GM12878 (cell line): ENCODE measurements around the gene KBTBD3. TPM values are rescaled to one million over a fixed set of nuclear protein-coding genes. Genes with fewer than 3 reads are reported as not detected.

ENCODE experiments used
- ATAC-seq: fragments of 200-7000 bp; cut with Tn5 transposase; 3 replicates; pipeline ENCODE4 v1.9.1; 2020; ENCODE audit warnings: mild to moderate bottlenecking, moderate library complexity
- BruUV-seq: library from RNA; stranded (reverse); fragments of 400-500 nt; replicated peaks from 2 replicates; lab custom pipeline; 2021; lab: Mats Ljungman, UMichigan
- CTCF ChIA-PET: fragments of 300-600 bp; sonication (Branson Sonifier 250); formaldehyde crosslinking; extraction: SDS; loops from one replicate; lab custom pipeline; 2021; ENCODE audit warnings: inconsistent platforms; lab: Yijun Ruan, JAX
- POLR2A ChIA-PET: fragments of 350-600 bp; formaldehyde crosslinking; extraction: SDS; loops from one replicate; lab custom pipeline; 2021; ENCODE audit warnings: inconsistent platforms; lab: Charles Lee
- RAD21 ChIA-PET: fragments of 300-600 bp; sonication (Branson Sonifier 250); formaldehyde crosslinking; loops from one replicate; lab custom pipeline; 2023; ENCODE audit warnings: antibody characterized with exemption; ENCODE audit not compliant: unreplicated experiment; lab: Charles Lee
- SMC1A ChIA-PET: fragments of 300-600 bp; sonication (Branson Sonifier 250); formaldehyde crosslinking; loops from one replicate; lab custom pipeline; 2023; ENCODE audit not compliant: unreplicated experiment, uncharacterized antibody; lab: Charles Lee
- DNase-seq: peaks from one replicate; pipeline ENCODE4 v3.0.0-alpha.2; 2011; ENCODE audit warnings: low read depth, low spot score
- FAIRE-seq: peaks from 3 replicates; lab custom pipeline; 2011; peaks lifted over from hg19 to GRCh38; lab: Jason Lieb, UNC
- H2AFZ ChIP-seq: 2 replicates; pipeline ENCODE4 v1.6.0; 2011; ENCODE audit warnings: low read depth, low read length, control low read depth; ENCODE audit not compliant: control insufficient read depth
- H3K27ac ChIP-seq: 2 replicates; pipeline ENCODE4 v1.5.1; 2011; ENCODE audit warnings: control low read depth; ENCODE audit not compliant: control insufficient read depth, insufficient read depth
- H3K27me3 ChIP-seq, 2 experiments: replicated peaks in 1 of 2; 2 replicates each; pipeline versions ENCODE4 v1.6.0 to v1.6.1; 2011; ENCODE audit warnings: low read length in 1 of 2; ENCODE audit not compliant: control insufficient read depth in 2 of 2, insufficient read depth in 2 of 2
- H3K36me3 ChIP-seq, 2 experiments: 2 replicates each; pipeline ENCODE4 v1.5.1; 2011; ENCODE audit warnings: low read length in 1 of 2; ENCODE audit not compliant: control insufficient read depth in 2 of 2, insufficient read depth in 2 of 2
- H3K4me1 ChIP-seq: 2 replicates; pipeline ENCODE4 v1.6.1; 2011; ENCODE audit warnings: mild to moderate bottlenecking, low read length, moderate library complexity, mixed read lengths; ENCODE audit not compliant: control insufficient read depth, insufficient read depth
- H3K4me2 ChIP-seq: 2 replicates; pipeline ENCODE4 v1.6.0; 2011; ENCODE audit warnings: control low read depth; ENCODE audit not compliant: control insufficient read depth, insufficient read depth
- H3K4me3 ChIP-seq: fragments of 200-600 bp; sonication (generic); 2 replicates; pipeline ENCODE4 v1.5.1; 2016
- H3K79me2 ChIP-seq: 2 replicates; pipeline ENCODE4 v1.6.0; 2011; ENCODE audit warnings: low read length; ENCODE audit not compliant: control insufficient read depth, insufficient read depth
- H3K9ac ChIP-seq: 2 replicates; pipeline ENCODE4 v1.8.0; 2011; ENCODE audit warnings: low read length, control low read depth, mixed read lengths; ENCODE audit not compliant: control insufficient read depth, insufficient read depth
- H3K9me3 ChIP-seq: replicated peaks from 3 replicates; pipeline ENCODE4 v1.5.1; 2011; ENCODE audit warnings: mild to moderate bottlenecking, low read length; ENCODE audit not compliant: control insufficient read depth, insufficient read depth
- H4K20me1 ChIP-seq: 2 replicates; pipeline ENCODE4 v1.6.0; 2011; ENCODE audit not compliant: control insufficient read depth, insufficient read depth
- BMI1 ChIP-seq: fragments of 450-650 bp; IDR thresholded peaks from 2 replicates; pipeline ENCODE4 v1.6.1; 2016; ENCODE audit warnings: mild to moderate bottlenecking, moderate library complexity, borderline replicate concordance
- LARP7 ChIP-seq: fragments of 450-650 bp; IDR thresholded peaks from 2 replicates; pipeline ENCODE4 v1.6.1; 2017; ENCODE audit warnings: mild to moderate bottlenecking
- POLR2A ChIP-seq: IDR thresholded peaks from 2 replicates; pipeline ENCODE4 v1.6.1; 2011; ENCODE audit warnings: low read depth, mild to moderate bottlenecking, low read length
- RAD21 ChIP-seq: IDR thresholded peaks from 2 replicates; pipeline ENCODE4 v1.6.1; 2011; ENCODE audit warnings: mild to moderate bottlenecking, low read depth, low read length, moderate library complexity; ENCODE audit not compliant: insufficient read depth
- TBL1XR1 ChIP-seq: IDR thresholded peaks from 2 replicates; pipeline ENCODE4 v1.6.1; 2012; ENCODE audit warnings: low read depth, low read length, improper control_type of control experiment
- WGBS: methylation state at CpG from one replicate; pipeline ENCODE4 v1.1.6; 2016; ENCODE audit warnings: low lambda C conversion rate; ENCODE audit not compliant: insufficient replicate concordance, insufficient coverage; ENCODE audit errors: missing lambda C conversion rate; 5-methylcytosine and 5-hydroxymethylcytosine counted together
- in situ Hi-C: fragments of 300-500 bp; cut with MboI; formaldehyde crosslinking; loops from 9 replicates; pipeline ENCODE4 v1.14.3; 2018; ENCODE audit warnings: mixed read lengths
- intact Hi-C: fragments of 100-400 bp; cut with micrococcal nuclease; formaldehyde crosslinking; loops from one replicate; pipeline ENCODE4 v1.14.2; 2022; ENCODE audit not compliant: unreplicated experiment
- polyA plus RNA-seq, 11 experiments: library from polyadenylated mRNA; depleted of rRNA in 4 of 11; unstranded in 6 of 11; stranded (reverse) in 5 of 11; fragments of >200 nt; fragmentation: Nextera tagmentation in 4 of 11; fragmentation: Illumina TruSeq in 1 of 11; extraction: Ambion mirVana in 4 of 11; extraction: Trizol in 1 of 11; gene quantifications; 1 replicate in 1 of 11; 2 replicates in 10 of 11; pipeline versions ENCODE4 v1.2.1 to v1.2.3, GENCODE V29; 2011 to 2016; ENCODE audit warnings: inconsistent platforms in 2 of 11, missing spikeins in 2 of 11, low read depth in 1 of 11
- total RNA-seq, 4 experiments: library from RNA; depleted of rRNA in 3 of 4; stranded (reverse); fragments of >200 nt in 3 of 4; fragmentation: Illumina TruSeq in 1 of 4; extraction: Trizol in 1 of 4; gene quantifications; 2 replicates each; pipeline versions ENCODE4 v1.2.1 to v1.2.3, GENCODE V29; 2013 to 2021
- TF ChIP-seq, protein P1 (sequence below): fragments of 450-650 bp; IDR thresholded peaks from 2 replicates; pipeline ENCODE4 v1.6.1; 2017; ENCODE audit warnings: mild to moderate bottlenecking, moderate library complexity
- TF ChIP-seq, protein P2 (sequence below): IDR thresholded peaks from 2 replicates; pipeline ENCODE4 v1.6.1; 2012; ENCODE audit warnings: low read depth, low read length, improper control_type of control experiment
- TF ChIP-seq, protein P3 (sequence below): IDR thresholded peaks from 2 replicates; pipeline ENCODE4 v1.6.1; 2012; ENCODE audit warnings: low read depth, low read length, improper control_type of control experiment
- TF ChIP-seq, protein P4 (sequence below): fragments of 450-650 bp; IDR thresholded peaks from 2 replicates; pipeline ENCODE4 v1.6.1; 2017; ENCODE audit warnings: mild to moderate bottlenecking, moderate library complexity
- TF ChIP-seq, protein P5 (sequence below): fragments of 450-650 bp; formaldehyde crosslinking; IDR thresholded peaks from 2 replicates; pipeline ENCODE4 v1.4.0; 2022; ENCODE audit warnings: mild to moderate bottlenecking, moderate library complexity

KBTBD3 gene
- total and polyA plus RNA-seq, 10 of the 15 experiments (the other 5 are each of a cell fraction or from before 2014, with no cell fraction given): 1.9 to 18.1 (median 8.4) TPM

DNA sequence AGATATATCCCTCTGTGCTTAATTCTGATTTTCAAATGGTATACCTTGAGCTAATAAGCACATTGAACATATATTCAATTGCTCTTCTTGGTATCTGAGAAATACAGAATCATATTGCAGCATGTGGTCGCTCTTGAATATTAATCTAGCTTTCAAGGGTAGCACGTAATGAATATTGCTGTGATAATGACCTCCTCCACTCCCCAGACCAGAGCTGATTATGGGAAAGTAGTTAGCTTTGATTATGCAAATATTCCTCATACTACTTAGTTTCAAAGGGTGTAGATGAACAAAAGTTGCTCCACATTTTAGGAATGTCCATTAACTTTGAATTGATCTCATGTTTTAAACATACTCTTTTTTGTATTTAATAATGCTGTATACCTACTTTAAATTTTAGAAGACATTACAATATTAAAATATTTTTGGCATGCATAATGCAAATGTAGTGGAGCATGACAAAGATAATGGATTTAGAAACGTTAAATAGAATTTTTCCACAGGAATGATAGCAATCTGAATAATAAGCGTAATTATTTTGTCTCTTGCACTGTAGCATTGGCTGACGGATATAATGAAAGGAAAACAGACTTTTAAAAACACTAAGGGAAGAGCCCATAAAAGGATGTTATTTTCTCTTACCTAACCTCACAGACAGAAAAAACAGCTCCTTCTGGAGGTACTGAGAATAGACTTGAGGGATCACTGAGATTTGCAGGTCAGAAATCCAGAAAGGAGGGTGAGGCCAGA is 27.2 kb downstream of the KBTBD3 start:
- intact Hi-C loops: no loop called here
- CTCF ChIA-PET: interaction anchor here (0.6 to 0.8 kb wide), 2 partner anchors 9 to 845 kb away, joined by 3 to 4 read pairs; no protein-coding TSS in a partner anchor
- DNase-seq (no peak), FAIRE-seq (no peak), ATAC-seq (no peak)
- Histone ChIP-seq H3K9me3 (no peaks in the 10 kb centered on the region), H3K4me1 (no peaks in the 10 kb centered on the region), H3K27ac (no peak overlapping the region), H3K79me2 (no peaks in the 10 kb centered on the region), H3K27me3 (no peaks in the 10 kb centered on the region), H3K4me3 (no peak overlapping the region), H3K36me3 (no peaks in the 10 kb centered on the region), H3K9ac (no peak overlapping the region), H2AFZ (no peak overlapping the region), H3K4me2 (no peak overlapping the region), H4K20me1 (no peaks in the 10 kb centered on the region)
- POLR2A ChIA-PET: no interaction called here
- RAD21 ChIA-PET: no interaction called here
- in situ Hi-C loops: no loop called here
- SMC1A ChIA-PET: no interaction called here
- BruUV-seq: no TSS peak
- WGBS: 49% methylated on average over 5 of the region's 5 CpGs
- TF ChIP-seq POLR2A (no peak), TBL1XR1 (no peak), LARP7 (no peak), BMI1 (no peak), RAD21 (no peak)
- TF ChIP-seq, protein P1, sequence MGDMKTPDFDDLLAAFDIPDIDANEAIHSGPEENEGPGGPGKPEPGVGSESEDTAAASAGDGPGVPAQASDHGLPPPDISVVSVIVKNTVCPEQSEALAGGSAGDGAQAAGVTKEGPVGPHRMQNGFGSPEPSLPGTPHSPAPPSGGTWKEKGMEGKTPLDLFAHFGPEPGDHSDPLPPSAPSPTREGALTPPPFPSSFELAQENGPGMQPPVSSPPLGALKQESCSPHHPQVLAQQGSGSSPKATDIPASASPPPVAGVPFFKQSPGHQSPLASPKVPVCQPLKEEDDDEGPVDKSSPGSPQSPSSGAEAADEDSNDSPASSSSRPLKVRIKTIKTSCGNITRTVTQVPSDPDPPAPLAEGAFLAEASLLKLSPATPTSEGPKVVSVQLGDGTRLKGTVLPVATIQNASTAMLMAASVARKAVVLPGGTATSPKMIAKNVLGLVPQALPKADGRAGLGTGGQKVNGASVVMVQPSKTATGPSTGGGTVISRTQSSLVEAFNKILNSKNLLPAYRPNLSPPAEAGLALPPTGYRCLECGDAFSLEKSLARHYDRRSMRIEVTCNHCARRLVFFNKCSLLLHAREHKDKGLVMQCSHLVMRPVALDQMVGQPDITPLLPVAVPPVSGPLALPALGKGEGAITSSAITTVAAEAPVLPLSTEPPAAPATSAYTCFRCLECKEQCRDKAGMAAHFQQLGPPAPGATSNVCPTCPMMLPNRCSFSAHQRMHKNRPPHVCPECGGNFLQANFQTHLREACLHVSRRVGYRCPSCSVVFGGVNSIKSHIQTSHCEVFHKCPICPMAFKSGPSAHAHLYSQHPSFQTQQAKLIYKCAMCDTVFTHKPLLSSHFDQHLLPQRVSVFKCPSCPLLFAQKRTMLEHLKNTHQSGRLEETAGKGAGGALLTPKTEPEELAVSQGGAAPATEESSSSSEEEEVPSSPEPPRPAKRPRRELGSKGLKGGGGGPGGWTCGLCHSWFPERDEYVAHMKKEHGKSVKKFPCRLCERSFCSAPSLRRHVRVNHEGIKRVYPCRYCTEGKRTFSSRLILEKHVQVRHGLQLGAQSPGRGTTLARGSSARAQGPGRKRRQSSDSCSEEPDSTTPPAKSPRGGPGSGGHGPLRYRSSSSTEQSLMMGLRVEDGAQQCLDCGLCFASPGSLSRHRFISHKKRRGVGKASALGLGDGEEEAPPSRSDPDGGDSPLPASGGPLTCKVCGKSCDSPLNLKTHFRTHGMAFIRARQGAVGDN: no peak
- TF ChIP-seq, protein P2, sequence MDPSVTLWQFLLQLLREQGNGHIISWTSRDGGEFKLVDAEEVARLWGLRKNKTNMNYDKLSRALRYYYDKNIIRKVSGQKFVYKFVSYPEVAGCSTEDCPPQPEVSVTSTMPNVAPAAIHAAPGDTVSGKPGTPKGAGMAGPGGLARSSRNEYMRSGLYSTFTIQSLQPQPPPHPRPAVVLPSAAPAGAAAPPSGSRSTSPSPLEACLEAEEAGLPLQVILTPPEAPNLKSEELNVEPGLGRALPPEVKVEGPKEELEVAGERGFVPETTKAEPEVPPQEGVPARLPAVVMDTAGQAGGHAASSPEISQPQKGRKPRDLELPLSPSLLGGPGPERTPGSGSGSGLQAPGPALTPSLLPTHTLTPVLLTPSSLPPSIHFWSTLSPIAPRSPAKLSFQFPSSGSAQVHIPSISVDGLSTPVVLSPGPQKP: no peak
- TF ChIP-seq, protein P3, sequence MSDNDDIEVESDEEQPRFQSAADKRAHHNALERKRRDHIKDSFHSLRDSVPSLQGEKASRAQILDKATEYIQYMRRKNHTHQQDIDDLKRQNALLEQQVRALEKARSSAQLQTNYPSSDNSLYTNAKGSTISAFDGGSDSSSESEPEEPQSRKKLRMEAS: no peak
- TF ChIP-seq, protein P4, sequence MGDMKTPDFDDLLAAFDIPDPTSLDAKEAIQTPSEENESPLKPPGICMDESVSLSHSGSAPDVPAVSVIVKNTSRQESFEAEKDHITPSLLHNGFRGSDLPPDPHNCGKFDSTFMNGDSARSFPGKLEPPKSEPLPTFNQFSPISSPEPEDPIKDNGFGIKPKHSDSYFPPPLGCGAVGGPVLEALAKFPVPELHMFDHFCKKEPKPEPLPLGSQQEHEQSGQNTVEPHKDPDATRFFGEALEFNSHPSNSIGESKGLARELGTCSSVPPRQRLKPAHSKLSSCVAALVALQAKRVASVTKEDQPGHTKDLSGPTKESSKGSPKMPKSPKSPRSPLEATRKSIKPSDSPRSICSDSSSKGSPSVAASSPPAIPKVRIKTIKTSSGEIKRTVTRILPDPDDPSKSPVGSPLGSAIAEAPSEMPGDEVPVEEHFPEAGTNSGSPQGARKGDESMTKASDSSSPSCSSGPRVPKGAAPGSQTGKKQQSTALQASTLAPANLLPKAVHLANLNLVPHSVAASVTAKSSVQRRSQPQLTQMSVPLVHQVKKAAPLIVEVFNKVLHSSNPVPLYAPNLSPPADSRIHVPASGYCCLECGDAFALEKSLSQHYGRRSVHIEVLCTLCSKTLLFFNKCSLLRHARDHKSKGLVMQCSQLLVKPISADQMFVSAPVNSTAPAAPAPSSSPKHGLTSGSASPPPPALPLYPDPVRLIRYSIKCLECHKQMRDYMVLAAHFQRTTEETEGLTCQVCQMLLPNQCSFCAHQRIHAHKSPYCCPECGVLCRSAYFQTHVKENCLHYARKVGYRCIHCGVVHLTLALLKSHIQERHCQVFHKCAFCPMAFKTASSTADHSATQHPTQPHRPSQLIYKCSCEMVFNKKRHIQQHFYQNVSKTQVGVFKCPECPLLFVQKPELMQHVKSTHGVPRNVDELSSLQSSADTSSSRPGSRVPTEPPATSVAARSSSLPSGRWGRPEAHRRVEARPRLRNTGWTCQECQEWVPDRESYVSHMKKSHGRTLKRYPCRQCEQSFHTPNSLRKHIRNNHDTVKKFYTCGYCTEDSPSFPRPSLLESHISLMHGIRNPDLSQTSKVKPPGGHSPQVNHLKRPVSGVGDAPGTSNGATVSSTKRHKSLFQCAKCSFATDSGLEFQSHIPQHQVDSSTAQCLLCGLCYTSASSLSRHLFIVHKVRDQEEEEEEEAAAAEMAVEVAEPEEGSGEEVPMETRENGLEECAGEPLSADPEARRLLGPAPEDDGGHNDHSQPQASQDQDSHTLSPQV: no peak
- TF ChIP-seq, protein P5, sequence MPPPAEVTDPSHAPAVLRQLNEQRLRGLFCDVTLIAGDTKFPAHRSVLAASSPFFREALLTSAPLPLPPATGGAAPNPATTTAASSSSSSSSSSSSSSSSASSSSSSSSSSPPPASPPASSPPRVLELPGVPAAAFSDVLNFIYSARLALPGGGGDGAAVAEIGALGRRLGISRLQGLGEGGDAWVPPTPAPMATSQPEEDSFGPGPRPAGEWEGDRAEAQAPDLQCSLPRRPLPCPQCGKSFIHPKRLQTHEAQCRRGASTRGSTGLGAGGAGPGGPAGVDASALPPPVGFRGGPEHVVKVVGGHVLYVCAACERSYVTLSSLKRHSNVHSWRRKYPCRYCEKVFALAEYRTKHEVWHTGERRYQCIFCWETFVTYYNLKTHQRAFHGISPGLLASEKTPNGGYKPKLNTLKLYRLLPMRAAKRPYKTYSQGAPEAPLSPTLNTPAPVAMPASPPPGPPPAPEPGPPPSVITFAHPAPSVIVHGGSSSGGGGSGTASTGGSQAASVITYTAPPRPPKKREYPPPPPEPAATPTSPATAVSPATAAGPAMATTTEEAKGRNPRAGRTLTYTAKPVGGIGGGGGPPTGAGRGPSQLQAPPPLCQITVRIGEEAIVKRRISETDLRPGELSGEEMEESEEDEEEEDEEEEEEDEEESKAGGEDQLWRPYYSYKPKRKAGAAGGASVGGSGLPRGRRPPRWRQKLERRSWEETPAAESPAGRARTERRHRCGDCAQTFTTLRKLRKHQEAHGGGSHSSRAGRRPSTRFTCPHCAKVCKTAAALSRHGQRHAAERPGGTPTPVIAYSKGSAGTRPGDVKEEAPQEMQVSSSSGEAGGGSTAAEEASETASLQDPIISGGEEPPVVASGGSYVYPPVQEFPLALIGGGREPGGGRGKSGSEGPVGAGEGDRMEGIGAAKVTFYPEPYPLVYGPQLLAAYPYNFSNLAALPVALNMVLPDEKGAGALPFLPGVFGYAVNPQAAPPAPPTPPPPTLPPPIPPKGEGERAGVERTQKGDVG: no peak
